K562 (cell line): ENCODE results near the gene AMT. TPM values are rescaled to one million over a fixed set of nuclear protein-coding genes. Genes with fewer than 3 reads are reported as not detected.

Experiments
- FOXK2 ChIP-seq, 2 experiments: fragments of 450-650 bp; IDR thresholded peaks in 1 of 2; conservative IDR thresholded peaks in 1 of 2; 2 replicates each; pipeline ENCODE4 v1.6.1; 2016; ENCODE audit warnings: low read depth in 2 of 2, mild to moderate bottlenecking in 1 of 2
- RBM22 ChIP-seq: fragments of 200-400 bp; formaldehyde crosslinking; IDR thresholded peaks from 2 replicates; pipeline ENCODE4 v1.6.1; 2018; ENCODE audit warnings: low read length, low read depth; ENCODE audit not compliant: poor library complexity, severe bottlenecking
- ZKSCAN8 ChIP-seq: fragments of 200-800 bp; sonication (Bioruptor generic); IDR thresholded peaks from 2 replicates; pipeline ENCODE4 v1.6.1; 2016; ENCODE audit warnings: missing genetic modification characterization, missing compliant biosample characterization
- polyA plus RNA-seq, 8 experiments: library from polyadenylated mRNA; depleted of rRNA in 4 of 8; stranded (reverse) in 5 of 8; unstranded in 3 of 8; fragments of >200 nt; fragmentation: Nextera tagmentation in 2 of 8; fragmentation: Illumina TruSeq in 1 of 8; extraction: Ambion mirVana in 2 of 8; extraction: Trizol in 1 of 8; gene quantifications; 2 replicates each; pipeline versions ENCODE4 v1.2.1 to v1.2.3, GENCODE V29; 2011 to 2014; ENCODE audit warnings: inconsistent platforms in 1 of 8, missing spikeins in 1 of 8
- total RNA-seq, 7 experiments: library from RNA; depleted of rRNA in 6 of 7; stranded (reverse); fragments of >200 nt in 6 of 7; fragmentation: Illumina TruSeq in 2 of 7; extraction: Trizol in 2 of 7; gene quantifications; 2 replicates each; pipeline versions ENCODE4 v1.2.1 to v1.2.3, GENCODE V29; 2011 to 2021; ENCODE audit warnings: low replicate concordance in 1 of 7
- TF ChIP-seq, protein P1 (sequence below): fragments of 200-600 bp; sonication (generic); IDR thresholded peaks from one replicate; pipeline ENCODE4 v1.6.1; 2012; ENCODE audit warnings: mild to moderate bottlenecking, low read depth, low read length, inconsistent platforms
- TF ChIP-seq, protein P2 (sequence below): sonication (generic); formaldehyde crosslinking; IDR thresholded peaks from 2 replicates; pipeline ENCODE4 v1.8.0; 2023; ENCODE audit warnings: mild to moderate bottlenecking, missing genetic modification reagents
- TF ChIP-seq, protein P3 (sequence below): fragments of 200-400 bp; formaldehyde crosslinking; IDR thresholded peaks from 2 replicates; pipeline ENCODE4 v1.6.1; 2017; ENCODE audit warnings: mild to moderate bottlenecking, low read depth, low read length, moderate library complexity

Gene AMT
- total and polyA plus RNA-seq, 9 of the 15 experiments (the other 6 are each of a cell fraction or from before 2014, with no cell fraction given) = 0.14 to 2.1 (median 0.52) TPM

DNA sequence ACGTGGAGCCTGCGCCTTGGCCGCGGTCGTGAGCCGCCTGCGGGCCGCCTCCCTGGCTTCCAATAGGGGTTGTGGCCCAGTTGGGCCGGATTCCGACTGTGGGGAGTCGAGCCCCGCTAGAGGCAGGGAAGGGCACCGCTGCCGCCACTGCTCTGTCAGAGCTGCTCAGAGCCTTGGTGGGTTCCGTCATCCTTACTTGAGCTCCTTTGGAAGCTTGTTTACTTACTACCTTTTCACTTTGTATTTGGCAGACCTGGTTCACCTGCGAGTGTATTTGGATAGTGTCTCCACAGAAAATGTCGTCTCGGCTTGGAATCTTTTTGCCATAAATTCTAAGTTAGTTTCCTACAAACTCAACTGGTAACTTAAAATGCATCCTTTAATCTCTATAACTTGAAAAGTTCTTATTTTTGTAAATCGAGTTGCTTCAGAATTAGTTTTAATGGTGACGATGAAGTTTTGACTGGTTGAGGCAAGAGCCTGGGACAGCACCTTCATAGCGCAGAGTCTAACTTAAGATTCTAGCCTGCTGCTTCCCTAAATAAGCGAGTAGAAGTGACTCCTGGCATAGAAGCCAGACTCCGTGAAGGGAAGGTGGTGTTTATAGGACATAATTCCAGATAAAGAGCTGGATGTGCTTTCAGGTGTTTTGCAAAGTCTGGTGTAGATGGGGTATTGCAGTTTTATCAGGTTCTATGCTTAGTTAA is 48.6 kb upstream of the AMT start (continued):
- TF ChIP-seq, protein P1, sequence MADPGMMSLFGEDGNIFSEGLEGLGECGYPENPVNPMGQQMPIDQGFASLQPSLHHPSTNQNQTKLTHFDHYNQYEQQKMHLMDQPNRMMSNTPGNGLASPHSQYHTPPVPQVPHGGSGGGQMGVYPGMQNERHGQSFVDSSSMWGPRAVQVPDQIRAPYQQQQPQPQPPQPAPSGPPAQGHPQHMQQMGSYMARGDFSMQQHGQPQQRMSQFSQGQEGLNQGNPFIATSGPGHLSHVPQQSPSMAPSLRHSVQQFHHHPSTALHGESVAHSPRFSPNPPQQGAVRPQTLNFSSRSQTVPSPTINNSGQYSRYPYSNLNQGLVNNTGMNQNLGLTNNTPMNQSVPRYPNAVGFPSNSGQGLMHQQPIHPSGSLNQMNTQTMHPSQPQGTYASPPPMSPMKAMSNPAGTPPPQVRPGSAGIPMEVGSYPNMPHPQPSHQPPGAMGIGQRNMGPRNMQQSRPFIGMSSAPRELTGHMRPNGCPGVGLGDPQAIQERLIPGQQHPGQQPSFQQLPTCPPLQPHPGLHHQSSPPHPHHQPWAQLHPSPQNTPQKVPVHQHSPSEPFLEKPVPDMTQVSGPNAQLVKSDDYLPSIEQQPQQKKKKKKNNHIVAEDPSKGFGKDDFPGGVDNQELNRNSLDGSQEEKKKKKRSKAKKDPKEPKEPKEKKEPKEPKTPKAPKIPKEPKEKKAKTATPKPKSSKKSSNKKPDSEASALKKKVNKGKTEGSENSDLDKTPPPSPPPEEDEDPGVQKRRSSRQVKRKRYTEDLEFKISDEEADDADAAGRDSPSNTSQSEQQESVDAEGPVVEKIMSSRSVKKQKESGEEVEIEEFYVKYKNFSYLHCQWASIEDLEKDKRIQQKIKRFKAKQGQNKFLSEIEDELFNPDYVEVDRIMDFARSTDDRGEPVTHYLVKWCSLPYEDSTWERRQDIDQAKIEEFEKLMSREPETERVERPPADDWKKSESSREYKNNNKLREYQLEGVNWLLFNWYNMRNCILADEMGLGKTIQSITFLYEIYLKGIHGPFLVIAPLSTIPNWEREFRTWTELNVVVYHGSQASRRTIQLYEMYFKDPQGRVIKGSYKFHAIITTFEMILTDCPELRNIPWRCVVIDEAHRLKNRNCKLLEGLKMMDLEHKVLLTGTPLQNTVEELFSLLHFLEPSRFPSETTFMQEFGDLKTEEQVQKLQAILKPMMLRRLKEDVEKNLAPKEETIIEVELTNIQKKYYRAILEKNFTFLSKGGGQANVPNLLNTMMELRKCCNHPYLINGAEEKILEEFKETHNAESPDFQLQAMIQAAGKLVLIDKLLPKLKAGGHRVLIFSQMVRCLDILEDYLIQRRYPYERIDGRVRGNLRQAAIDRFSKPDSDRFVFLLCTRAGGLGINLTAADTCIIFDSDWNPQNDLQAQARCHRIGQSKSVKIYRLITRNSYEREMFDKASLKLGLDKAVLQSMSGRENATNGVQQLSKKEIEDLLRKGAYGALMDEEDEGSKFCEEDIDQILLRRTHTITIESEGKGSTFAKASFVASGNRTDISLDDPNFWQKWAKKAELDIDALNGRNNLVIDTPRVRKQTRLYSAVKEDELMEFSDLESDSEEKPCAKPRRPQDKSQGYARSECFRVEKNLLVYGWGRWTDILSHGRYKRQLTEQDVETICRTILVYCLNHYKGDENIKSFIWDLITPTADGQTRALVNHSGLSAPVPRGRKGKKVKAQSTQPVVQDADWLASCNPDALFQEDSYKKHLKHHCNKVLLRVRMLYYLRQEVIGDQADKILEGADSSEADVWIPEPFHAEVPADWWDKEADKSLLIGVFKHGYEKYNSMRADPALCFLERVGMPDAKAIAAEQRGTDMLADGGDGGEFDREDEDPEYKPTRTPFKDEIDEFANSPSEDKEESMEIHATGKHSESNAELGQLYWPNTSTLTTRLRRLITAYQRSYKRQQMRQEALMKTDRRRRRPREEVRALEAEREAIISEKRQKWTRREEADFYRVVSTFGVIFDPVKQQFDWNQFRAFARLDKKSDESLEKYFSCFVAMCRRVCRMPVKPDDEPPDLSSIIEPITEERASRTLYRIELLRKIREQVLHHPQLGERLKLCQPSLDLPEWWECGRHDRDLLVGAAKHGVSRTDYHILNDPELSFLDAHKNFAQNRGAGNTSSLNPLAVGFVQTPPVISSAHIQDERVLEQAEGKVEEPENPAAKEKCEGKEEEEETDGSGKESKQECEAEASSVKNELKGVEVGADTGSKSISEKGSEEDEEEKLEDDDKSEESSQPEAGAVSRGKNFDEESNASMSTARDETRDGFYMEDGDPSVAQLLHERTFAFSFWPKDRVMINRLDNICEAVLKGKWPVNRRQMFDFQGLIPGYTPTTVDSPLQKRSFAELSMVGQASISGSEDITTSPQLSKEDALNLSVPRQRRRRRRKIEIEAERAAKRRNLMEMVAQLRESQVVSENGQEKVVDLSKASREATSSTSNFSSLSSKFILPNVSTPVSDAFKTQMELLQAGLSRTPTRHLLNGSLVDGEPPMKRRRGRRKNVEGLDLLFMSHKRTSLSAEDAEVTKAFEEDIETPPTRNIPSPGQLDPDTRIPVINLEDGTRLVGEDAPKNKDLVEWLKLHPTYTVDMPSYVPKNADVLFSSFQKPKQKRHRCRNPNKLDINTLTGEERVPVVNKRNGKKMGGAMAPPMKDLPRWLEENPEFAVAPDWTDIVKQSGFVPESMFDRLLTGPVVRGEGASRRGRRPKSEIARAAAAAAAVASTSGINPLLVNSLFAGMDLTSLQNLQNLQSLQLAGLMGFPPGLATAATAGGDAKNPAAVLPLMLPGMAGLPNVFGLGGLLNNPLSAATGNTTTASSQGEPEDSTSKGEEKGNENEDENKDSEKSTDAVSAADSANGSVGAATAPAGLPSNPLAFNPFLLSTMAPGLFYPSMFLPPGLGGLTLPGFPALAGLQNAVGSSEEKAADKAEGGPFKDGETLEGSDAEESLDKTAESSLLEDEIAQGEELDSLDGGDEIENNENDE = no peak
- TF ChIP-seq RBM22 (no peak), ZKSCAN8 (no peak), FOXK2 (conservative IDR thresholded peaks at IDR 0.05 in 1 of 2, IDR thresholded peaks at IDR 0.05 in 1 of 2; ENCODE audit: low read depth in 2 of 2) (0 out of 4 replicates have a peak, but pooled peaks of 1 of the 2 experiments have one; percentile 25)
- TF ChIP-seq, protein P2, sequence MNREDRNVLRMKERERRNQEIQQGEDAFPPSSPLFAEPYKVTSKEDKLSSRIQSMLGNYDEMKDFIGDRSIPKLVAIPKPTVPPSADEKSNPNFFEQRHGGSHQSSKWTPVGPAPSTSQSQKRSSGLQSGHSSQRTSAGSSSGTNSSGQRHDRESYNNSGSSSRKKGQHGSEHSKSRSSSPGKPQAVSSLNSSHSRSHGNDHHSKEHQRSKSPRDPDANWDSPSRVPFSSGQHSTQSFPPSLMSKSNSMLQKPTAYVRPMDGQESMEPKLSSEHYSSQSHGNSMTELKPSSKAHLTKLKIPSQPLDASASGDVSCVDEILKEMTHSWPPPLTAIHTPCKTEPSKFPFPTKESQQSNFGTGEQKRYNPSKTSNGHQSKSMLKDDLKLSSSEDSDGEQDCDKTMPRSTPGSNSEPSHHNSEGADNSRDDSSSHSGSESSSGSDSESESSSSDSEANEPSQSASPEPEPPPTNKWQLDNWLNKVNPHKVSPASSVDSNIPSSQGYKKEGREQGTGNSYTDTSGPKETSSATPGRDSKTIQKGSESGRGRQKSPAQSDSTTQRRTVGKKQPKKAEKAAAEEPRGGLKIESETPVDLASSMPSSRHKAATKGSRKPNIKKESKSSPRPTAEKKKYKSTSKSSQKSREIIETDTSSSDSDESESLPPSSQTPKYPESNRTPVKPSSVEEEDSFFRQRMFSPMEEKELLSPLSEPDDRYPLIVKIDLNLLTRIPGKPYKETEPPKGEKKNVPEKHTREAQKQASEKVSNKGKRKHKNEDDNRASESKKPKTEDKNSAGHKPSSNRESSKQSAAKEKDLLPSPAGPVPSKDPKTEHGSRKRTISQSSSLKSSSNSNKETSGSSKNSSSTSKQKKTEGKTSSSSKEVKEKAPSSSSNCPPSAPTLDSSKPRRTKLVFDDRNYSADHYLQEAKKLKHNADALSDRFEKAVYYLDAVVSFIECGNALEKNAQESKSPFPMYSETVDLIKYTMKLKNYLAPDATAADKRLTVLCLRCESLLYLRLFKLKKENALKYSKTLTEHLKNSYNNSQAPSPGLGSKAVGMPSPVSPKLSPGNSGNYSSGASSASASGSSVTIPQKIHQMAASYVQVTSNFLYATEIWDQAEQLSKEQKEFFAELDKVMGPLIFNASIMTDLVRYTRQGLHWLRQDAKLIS = no peak
- TF ChIP-seq, protein P3, sequence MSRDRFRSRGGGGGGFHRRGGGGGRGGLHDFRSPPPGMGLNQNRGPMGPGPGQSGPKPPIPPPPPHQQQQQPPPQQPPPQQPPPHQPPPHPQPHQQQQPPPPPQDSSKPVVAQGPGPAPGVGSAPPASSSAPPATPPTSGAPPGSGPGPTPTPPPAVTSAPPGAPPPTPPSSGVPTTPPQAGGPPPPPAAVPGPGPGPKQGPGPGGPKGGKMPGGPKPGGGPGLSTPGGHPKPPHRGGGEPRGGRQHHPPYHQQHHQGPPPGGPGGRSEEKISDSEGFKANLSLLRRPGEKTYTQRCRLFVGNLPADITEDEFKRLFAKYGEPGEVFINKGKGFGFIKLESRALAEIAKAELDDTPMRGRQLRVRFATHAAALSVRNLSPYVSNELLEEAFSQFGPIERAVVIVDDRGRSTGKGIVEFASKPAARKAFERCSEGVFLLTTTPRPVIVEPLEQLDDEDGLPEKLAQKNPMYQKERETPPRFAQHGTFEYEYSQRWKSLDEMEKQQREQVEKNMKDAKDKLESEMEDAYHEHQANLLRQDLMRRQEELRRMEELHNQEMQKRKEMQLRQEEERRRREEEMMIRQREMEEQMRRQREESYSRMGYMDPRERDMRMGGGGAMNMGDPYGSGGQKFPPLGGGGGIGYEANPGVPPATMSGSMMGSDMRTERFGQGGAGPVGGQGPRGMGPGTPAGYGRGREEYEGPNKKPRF = no peak
